Activated CD4-positive, alpha-beta T cell treated with anti-CD3 and anti-CD28 coated beads, Interleukin-10, Interleukin-2, amounts not matched to agents 100 ng/mL and 50 ng/mL, durations not matched to agents 16 hours and 8 hours (primary cell): ENCODE measurements around the gene COQ5.

Experiments
- DNase-seq: peaks from one replicate; pipeline ENCODE4 v3.0.0-alpha.2; 2020

Gene COQ5

DNA sequence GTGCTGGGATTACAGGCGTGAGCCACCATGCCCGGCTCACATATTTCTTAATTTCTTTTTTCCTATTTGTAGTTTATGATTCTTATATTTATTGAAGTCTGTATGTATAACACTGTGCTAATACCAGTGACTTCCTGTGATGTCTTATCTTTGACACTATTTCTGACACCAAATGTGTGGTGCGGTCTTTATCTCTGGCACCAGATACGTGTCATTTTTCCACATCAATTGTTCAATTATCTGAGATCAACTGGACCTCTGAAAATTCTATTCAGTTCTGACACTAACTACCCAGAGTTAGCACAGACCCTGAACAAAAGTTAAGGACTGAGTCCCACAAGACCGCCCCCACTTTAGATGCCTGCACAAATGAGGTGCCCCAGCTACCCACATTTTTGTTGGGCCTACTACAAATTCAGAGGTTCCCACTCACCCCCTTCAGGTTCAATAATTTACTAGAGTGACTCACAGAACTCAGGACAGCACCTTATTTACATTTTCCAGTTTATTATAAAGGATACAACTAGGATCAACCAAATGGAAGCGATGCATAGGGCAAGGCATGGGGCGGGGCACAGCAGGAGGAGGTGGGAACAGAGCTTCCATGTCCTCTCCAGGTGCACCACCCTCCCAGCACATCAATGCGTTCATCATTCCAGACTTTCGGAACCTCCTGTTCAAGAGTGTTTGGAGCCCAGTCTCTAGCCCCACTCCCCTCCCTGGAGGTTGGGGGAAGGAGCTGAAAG lies 47.8 kb downstream of the COQ5 start:
- DNase-seq: no peak

DNA sequence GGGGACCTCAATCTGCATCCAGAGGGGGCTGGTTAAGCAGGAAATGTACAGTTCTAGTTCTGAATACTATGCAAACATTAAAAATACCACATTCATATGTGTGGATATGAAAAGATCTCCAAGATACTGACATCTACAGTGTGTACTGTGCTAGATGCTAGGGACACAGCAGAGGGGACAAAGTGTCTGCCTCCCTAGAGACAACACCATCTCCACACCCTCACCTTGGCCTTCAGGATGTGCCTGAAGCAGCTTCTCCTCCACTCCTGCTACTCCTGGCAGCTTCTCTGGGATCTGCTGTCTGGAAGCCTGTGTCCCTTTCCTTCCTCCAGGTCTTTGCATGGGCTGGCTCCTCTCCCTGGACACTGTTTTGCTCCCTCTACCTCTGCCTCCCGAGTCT lies 48.7 kb downstream of the COQ5 start:
- no peak for DNase-seq

DNA sequence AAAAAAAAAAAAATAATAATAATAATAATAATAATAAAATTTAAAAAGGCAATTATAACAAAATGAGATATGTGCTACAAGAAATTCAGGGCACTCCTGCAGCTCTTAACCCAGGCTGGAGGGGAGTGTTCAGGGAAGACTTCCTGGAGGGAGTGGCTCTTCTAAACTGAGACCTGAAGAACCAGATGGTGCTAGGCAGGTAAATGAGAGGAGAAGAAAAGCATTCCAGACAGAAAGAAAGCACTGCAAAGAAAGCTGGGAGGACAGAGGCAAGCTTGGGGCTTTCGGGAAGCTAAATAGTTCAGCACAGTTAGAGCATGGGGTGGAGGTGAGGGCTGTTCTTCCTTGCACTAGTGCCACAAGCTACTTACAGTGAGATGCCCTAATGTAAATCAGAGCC lies 49.5 kb downstream of the COQ5 start:
- DNase-seq: no peak

DNA sequence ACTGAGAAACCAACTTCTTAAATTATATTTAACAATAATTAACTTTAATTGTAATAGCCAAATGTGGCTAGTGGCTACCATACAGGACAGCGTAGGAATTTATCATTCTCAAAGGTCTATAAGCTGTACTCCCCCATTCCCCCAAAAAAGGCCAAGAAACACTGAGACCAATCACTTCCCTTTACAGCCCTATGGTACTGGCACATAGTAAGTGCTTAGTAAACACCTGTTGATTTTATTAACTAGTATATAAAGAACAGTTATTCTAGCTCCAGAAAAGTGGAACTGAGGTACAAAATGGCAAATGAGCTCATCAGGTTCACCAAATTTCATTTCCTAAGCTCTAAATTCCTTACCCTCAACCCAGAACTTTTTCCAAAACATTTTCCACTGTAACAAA lies 53.3 kb downstream of the COQ5 start:
- no peak for DNase-seq

DNA sequence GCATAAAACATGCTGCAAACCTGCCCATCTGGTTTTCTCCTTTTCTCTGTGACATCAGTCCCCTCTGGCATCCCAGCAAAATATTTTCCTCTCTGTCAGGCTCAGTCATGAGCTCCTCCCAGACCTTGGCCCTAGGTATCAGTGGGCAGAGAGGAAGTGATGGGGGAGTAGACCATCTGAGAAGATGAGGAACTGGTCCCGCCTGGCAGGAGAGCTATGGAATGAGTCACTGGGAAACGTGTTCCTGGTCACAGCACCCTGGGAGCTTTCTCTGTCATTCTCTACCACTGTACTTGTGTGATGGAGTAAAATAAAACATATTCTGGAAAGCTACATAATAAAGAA lies 54.4 kb downstream of the COQ5 start:
- no peak for DNase-seq

DNA sequence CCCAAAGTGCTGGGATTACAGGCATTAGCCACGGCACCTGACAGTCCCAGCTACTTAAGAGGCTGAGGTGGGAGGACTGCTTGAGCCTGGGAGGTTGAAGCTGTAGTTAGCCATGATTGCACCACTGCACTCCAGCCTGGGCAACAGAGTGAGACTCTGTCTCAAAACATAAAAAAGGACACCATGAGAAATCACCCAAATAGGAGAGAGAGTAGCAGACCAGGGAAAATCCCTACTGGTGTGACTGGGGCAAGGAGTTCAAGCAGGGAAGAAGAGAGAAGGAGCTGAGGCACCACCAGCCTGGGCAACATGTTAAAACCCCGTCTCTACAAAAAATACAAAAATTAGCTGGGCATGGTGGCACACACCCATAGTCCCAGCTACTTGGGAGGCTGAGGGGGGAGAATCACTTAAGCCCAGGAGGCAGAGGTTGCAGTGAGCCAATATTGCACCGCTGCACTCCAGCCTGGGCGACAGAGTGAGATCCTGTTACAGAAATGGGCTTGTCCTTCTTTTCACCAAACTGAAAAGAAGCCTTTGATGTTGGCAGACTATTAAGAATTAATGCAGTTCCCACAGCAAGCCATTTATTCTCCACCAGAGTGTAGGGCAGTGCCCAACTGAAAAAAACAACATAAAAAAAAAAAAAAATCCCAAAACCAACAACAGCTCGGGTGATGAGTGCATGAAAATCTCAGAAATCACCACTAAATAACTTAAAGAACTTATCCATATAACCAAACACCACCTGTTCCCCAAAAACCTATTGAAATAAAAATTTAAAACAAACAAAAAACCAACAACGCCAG lies 54.9 kb downstream of the COQ5 start:
- no peak for DNase-seq

DNA sequence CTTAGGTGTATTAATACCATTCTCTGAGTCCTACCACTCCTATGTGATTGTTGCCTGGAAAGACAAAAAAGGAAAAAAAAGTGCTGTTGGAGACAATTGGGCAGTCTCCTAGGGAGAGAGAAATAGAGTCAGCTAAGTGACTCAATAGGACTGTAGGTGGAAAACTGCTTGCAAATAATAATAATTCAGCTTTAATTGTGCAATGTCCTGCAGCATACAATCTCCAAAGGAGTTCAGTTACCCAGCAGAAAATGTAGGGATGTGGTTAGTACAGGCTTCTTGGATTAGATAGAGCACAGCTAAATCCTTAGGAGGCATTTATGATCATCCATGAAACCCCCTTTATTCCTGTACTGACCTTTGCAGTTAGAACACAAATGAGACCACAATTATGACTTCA lies 56.4 kb downstream of the COQ5 start:
- no peak for DNase-seq

DNA sequence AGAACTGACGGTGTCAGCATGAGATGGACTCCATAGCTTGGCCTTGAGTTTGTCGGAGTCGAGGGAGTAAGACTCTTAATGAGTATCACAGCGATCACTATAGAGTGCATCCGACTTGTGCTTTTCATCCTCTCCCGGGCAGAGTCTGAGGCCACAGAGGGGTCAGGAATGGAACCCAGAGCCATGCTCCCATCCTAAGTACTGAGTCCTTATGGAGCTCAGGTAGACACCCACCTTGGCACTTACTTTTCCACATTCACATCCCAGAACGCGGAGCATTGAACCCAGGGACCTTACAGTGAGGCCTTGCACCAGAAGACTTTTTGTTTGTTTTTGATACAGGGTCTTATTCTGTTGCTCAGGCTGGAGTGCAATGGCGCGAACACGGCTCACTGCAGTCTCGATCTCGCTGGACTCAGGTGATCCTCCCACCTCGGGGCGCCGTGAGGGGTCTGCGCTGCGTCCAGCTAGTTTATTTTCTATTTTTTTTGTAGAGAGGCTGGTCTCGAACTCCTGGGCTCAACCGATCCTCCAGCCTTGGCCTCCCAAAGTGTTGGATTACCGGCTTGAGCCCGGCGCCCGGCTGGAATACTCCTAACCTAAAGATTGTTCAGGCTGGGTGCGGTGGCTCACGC lies 58.7 kb downstream of the COQ5 start:
- peak; percentile 32 for DNase-seq

DNA sequence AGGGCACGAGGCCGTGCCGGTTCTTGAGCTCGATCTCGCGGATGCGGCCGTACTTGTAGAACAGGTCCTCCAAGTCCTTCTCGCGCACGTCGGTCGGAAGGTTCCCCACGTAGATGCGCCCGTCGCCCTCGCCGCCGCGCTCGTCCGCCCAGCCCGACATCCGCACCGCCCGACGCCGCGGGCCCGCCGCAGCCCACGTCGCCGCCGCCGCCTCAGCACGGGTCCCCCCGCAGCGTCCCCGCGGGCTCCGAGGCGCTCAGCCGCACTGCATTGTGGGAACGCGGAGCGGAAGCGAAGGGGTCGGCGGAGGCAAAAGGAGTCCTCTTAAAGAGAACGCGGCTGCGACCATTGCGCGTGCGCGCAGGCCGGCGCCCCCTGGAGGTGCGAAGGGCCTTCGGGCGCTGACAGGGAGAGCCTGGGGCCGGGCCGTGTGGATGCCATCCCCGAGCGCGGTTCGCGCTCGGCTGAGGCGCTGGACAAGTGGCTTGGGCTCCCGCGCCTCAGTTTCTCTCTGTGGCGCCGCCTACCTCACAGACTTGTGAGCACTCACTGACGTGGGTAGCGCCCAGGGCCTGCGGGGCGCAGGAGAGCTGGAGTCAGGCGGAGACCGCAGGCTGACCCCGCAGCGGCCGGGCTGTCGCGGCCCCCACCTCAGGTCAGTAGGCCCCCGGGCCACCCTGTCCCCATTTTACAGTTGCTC lies 59.4 kb downstream of the COQ5 start, which contains the start of gene SRSF9:
SRSF9 (minus strand) TSS at position 299 of the 700 bp plus-strand sequence; CDS start at position 160, 139 bp downstream.
- DNase-seq: peak; percentile 99

DNA sequence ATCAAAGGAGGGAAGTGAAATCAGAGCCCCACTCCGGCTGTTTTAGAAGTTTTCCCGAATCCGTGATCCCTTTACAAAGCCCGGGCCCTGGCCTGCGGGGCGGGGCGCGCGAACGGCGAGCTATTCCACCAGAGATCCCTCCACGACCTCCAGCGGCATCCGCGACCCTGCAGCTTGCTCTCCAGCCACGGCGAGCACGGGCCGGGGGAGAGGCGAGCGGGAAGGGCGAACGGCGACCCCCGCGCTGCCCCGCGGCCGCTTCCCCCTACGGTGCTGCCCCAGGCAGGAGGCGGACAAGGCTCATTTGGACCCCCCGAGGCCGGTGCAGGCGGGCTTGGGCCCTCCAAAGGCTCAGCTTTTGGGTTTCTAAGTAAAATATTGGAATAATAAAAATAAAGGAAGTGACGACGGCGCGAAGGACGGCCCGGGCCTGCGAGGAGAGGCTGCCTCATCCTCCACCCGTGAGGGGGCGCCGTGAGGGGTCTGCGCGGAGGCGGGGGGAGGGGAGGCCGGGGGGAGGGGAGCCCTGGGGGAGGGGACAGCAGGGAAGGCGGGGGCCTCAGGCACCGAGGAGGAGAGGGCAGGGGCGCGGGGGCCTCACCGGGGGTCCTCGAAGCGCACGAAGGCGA lies 60.0 kb downstream of the COQ5 start:
- peak; percentile 58 for DNase-seq

DNA sequence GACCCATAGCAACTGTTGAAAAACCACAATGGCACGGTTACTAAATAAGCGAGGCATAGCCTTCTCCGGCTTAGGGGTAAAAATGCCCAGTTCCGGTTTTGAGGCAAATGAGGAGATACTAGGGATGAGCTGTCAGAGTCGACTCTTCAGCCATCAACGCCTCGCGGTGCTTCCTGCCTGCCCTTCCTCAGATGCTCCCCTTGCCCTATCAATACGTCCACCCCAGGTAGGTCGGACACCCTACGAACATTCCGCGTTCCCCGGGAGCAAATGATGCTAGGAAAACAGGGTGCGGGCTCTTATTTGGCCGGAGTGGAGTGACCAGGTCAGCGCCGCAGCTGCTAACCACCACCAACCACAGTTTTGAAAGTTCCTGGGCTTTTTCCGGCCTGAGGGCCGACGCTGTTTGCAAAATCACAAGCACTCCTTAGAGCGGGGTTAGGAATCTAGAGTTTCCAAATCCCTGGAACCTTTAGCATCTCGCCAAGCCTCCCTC lies 60.6 kb downstream of the COQ5 start:
- peak; percentile 57 for DNase-seq

DNA sequence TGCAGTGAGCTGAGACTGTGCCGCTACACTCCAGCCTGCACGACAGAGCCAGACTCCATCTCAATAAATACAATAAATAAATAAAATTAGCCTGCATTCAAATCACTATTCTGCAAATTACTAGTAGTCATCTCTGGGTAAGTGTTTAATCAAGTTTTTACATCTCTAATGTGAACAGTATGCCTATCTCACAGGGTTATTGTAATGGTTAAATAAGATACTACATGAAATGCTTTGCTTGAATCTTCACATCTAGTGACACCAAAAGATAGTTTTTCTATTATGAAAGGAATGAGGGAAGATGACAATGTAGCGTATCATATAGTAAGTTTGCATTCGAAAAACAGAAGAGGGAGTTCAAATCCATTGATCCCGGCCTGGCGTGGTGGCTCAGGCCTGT lies 61.5 kb downstream of the COQ5 start:
- DNase-seq: no peak

DNA sequence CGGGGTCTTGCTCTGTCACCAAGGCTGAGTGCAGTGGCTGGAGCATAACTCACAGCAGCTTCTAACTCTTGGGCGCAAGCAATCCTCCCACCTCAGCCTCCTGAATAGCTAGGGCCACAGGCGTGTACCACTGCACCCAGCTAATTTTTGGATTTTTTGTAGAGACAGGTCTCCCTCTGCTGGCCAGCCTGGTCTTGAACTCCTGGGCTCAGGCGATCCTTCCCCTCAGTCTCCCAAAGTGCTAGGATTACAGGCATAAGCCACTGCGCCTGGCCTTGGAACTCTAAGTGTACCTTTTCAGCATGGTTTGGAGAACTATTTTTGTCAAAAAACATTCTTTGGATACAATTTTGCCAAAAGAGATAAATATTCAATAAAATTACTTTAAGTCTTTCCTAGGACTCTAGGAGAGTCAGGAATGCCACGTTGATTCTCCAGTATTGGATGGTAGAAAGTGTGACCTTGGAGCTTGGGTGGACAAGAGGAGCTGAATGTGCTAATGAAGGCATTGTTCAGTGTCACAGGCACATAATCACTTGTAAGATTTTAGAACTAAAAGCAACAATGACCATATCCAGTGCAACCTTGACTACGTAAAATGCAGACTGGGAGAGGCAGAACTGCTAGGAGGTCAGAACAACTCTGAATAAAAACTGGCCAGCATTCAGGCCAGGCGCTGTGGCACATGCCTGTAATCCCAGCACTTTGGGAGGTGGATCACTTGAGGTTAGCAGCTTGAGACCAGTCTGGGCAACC lies 62.2 kb downstream of the COQ5 start:
- peak; percentile 46 for DNase-seq

DNA sequence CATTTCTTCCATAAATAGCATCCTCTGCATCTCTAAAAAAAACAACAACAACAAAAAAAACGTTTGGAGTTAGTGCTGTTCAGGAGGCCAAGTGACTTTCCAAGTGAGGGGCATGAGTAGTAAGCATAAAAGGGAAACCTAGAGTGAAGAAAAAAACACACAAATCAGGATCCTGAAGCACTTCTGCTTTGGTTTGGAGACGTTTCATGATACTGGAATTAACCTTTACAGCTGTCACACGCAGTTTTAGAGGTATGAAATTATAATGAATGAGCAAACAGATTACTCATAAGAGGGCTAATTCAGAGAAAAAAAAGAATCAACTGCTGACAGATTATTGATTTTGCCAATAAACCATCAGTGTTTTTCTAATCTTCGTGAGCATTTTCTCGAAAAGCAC lies 63.2 kb downstream of the COQ5 start:
- no peak for DNase-seq

DNA sequence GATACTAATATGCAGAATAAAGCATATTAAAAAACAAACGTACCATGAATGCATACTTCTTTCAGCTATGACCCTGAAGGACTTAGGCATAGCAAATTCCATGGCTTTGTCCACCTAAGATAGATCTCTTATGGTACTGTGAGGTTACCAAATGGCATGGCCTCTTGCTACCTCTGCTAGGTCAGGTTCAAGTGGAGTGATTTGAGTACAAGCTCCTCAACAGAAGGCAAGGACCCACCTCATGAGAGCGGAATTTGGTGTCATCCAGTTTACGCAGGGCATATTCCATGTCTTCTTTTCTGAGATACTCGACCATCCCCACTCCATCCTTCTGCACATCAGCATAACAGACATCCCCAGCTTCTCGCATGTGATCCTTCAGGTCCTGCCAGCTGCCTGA lies 65.2 kb downstream of the COQ5 start:
- no peak for DNase-seq

DNA sequence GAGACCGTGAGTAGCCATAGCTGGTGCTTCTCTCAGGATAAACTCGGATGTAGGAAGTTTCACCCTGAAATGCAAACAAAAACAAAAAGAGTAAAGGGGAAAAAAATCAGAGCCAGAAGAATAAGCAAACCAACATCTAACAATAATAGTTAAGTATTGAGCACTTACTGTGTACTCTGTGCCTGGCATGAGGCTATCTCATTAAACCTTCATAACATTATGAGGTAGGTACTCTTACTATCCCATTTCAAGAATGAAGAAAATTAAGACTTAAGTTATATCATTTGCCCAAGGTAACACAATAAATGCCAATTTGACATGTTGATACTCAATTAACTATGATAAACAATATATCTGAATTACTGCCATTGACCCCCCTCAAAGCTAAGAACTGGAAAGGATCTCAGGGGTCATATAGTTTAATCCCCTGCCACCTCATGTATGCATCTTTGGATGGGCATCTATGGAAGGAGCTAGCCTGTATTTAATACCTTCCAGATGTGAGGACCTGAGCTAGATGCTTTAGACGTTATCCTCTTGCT lies 66.8 kb downstream of the COQ5 start:
- DNase-seq: no peak

DNA sequence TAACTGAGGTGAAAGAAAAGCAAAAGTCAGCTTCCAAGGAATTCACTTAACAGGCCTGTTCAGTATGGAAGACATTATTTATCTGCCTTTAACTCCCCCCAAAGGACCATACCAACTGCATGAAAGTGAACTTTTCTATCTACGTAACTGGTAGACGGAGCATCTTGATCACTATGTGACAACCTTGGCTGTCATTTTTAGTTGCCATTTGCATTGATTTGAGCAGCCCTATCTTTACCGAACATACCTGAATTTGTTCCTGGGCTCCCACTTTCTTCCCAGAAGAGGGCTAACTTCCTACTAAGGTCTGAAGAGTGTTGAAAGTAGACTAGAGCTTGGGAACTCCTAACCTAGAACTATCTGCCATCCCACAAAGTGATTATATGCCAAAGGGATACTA lies 68.8 kb downstream of the COQ5 start:
- DNase-seq: no peak

DNA sequence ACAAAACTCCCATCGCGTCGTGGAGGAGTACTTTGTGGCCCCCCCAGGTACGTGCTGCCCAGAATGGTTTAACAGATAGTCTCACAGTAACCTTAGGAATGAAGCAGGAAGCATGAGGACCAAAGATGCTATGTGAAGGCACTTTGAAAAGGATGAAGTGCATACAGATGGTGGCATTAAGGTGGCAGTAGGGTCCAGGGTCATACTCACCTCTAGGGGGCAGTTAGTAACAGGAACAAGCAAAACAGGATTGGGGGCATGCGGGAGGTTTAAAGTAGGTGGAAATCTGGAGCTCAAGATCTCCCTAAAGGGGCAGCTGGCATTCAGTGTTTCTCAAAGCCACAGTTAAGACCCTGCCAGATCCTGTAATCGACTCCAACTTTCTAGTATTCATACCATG lies 71.8 kb downstream of the COQ5 start:
- DNase-seq: no peak

DNA sequence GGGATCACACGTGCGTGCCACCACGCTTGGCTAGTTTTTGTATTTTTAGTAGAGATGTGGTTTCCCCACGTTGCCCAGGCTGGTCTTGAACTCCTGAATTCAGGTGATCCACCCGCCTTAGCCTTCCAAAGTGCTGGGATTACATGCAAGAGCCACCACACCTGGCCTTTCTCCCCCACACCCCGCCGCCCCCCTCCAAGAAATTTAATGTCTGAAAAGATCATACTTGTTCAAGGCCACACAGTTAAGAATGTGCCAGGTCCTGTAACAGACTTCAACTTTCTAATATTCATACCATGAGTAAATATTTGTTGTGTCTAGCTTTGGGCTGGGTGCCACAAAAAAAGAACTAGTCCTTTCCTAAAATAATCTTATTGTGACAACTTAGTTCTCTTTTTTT lies 73.7 kb downstream of the COQ5 start:
- DNase-seq: no peak

DNA sequence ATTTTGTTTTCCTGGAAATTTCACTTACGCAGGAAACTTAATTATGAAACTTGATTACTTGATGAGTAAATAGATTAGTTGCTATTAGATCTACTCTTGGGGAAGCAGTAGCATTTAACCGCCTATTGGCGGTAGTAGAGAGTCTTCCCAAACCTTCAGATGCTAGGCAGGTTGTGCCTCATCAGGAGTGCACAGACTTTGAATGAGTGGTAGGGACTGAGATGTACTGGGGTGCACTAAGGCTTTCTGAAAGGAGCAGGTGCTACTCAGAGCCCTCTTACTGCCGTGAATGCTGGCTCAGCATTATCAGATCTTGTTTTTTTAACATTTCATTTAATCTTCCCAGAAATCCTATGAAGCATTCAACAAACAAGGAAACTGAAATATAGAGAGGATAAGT lies 75.0 kb downstream of the COQ5 start:
- DNase-seq: peak; percentile 59
